Endothelial cell of hepatic sinusoid (primary cell): ENCODE data around the gene CGB2.
"Not testable (repeated sequence)": the region's sequence is repeated elsewhere in the genome, so short reads cannot be mapped to it uniquely, and the experiment has no call there.

Experiments
- in situ Hi-C: cut with HindIII; loops from 2 replicates; pipeline ENCODE4 v1.10.0; 2017; ENCODE audit warnings: low sequenced_read_pairs

Gene CGB2

DNA sequence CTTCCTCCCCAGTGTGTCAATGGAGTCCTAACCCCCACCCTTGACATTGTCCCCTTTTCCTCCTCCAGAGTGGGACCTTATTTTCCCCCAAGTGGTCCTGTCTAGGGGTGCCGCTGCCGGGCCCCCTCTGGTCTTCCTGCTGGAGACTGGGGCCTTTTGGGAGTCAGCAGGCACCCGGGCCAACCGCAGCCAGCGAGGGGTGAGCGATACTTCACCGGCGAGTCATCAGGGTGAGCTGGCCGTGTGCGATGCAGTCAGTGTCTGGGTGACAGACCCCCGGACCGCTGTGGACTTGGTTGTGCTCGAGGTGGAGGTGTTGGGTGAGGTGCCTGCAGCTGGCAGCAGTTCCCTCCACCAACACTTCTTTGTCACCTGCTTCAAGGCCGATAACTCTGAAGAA, 1.9 kb upstream of the CGB2 start:
- in situ Hi-C loops = not testable (repeated sequence)

DNA sequence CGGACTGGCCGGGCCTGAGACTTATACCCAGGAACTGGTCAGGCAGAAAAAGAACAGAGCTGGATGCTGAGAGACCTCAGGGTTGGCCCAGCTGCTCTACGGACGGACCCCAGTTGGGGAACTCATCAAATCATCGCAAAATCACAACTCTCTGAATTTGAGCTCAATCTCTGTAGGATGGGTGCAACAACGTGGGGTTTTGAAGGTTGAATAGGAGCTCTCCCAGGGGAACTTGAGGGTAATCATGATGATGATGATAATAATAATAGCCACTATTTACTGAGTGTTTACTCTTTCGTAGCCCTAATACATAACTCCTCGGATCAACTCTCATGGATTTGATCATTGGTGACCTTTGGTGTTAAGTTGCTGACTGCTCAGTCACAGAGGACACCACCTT, 1.4 kb upstream of the CGB2 start:
- in situ Hi-C loops = not testable (repeated sequence)

DNA sequence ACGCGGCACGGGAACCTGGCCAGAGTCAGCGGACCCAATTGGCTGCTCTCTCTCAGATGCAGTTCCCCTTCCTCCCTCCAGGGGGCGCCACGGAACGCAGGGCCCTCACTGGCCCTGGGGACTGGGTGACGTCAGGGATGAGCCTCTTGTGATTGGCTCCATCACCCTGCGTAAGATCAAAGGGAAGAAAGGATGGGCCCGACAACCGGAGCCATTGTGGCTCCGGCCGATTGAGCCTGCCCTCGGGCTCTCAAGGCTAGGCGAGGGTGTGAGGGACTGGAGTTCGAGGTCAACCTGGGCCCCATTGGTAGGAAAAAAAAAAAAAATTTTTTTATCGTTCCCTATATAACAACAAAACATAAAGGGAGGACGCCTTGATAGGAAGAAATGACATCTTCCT, 5.1 kb downstream of the CGB2 start, which contains the start of gene CGB1:
Gene CGB1, minus strand, starts transcription at position 81 of the 400 bp plus-strand sequence. CDS start 184 bp downstream, outside the sequence.
- in situ Hi-C loops = not testable (repeated sequence)

DNA sequence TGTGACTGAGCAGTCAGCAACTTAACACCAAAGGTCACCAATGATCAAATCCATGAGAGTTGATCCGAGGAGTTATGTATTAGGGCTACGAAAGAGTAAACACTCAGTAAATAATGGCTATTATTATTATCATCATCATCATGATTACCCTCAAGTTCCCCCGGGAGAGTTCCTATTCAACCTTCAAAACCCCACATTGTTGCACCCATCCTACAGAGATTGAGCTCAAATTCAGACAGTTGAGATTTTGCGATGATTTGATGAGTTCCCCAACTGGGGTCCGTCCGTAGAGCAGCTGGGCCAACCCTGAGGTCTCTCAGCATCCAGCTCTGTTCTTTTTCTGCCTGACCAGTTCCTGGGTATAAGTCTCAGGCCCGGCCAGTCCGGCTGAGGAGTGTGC, 6.4 kb downstream of the CGB2 start:
- in situ Hi-C loops = not testable (repeated sequence)

DNA sequence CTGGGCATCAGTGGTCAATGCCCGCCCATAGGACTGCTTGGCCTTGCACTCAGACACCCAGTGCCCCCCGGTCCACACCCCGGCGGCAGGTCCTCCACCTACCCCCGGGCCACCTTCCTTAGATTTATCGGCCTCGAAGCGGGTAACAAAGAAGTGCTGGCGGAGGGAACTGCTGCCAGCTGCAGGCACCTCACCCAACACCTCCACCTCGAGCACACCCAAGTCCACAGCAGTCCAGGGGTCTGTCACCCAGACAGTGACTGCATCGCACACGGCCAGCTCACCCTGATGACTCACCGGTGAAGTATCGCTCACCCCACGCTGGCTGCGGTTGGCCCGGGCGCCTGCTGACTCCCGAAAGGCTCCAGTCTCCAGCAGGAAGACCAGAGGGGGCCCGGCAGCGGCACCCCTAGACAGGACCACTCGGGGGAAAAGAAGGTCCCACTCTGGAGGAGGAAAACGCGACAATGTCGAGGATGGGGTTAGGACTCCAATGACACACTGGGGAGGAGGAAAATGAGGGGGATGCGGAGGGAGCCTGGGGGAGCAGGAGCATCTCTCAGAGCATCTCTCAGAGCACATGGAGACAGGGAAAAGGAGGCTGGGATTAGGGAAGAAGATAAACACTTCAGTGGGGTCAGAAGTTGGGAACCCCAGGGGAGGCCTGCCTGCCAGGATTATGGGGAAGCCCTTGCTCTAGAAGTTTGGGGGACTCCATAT, 7.0 kb downstream of the CGB2 start:
- in situ Hi-C loops = not testable (repeated sequence)

DNA sequence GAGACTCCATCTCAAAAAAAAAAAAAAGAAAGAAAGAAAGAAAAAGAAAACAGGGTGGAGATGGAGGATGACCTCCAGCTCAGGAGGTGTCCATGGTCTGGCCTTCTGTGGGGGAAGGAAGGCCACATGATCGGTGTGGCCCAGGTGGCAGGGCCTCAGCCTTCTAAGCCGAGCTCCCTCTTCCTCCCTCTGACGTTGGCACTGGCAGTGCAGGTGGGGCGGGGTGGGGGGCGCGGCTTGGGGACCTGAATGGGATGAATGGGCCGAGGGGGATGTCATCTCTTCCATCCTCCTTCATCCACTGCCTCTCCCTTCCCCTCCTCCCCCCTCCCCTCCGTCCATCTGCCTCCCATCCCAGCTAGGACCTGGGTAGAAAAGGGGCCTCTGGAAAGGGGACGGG, 8.0 kb downstream of the CGB2 start:
- in situ Hi-C loops = not testable (repeated sequence)

DNA sequence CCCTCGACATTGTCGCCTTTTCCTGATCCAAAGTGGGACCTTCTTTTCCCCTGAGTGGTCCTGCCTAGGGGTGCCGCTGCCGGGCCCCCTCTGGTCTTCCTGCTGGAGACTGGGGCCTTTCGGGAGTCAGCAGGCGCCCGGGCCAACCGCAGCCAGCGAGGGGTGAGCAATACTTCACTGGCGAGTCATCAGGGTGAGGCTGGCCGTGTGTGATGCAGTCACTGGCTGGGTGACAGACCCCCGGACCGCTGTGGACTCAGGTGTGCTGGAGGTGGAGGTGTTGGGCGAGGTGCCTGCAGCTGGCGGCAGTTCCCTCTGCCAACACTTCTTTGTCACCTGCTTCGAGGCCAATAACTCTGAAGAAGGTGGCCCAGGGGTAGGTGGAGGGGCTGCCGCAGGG, 10.5 kb downstream of the CGB2 start:
- in situ Hi-C loops = no loop called here

DNA sequence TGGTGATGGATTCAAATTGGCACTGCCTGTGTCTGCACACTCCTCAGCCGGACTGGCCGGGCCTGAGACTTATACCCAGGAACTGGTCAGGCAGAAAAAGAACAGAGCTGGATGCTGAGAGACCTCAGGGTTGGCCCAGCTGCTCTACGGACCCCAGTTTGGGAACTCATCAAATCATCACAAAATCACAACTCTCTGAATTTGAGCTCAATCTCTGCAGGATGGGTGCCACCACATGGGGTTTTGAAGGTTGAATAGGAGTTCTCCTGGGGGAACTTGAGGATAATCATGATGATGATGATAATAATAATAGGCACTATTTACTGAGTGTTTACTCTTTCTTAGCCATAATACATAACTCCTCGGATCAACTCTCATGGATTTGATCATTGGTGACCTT, 11.0 kb downstream of the CGB2 start:
- in situ Hi-C loops = not testable (repeated sequence)

DNA sequence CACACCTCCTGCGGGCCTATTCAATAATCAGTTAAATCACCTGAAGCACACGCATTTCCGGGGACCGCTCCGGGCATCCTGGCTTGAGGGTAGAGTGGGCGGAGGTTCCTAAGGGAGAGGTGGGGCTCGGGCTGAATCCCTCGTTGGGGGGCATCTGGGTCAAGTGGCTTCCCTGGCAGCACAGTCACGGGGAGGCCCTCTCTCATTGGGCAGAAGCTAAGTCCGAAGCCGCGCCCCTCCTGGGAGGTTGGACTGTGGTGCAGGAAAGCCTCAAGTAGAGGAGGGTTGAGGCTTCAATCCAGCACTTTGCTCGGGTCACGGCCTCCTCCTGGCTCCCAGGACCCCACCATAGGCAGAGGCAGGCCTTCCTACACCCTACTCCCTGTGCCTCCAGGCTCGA, 11.9 kb downstream of the CGB2 start, which contains the start of gene CGB5:
Gene CGB5, plus strand, starts transcription at position 301 of the 400 bp plus-strand sequence. CDS start 362 bp downstream, outside the sequence.
- in situ Hi-C loops = not testable (repeated sequence)

DNA sequence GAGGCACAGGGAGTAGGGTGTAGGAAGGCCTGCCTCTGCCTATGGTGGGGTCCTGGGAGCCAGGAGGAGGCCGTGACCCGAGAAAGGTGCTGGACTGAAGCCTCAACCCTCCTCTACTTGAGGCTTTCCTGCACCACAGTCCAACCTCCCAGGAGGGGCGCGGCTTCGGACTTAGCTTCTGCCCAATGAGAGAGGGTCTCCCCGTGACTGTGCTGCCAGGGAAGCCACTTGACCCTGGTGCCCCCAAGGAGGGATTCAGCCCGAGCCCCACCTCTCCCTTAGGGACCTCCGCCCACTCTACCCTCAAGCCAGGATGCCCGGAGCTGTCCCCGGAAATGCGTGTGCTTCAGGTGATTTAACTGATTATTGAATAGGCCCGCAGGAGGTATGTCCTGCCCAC, 17.3 kb downstream of the CGB2 start, which contains the start of gene CGB8:
Gene CGB8, minus strand, starts transcription at position 101 of the 400 bp plus-strand sequence. CDS start 372 bp downstream, outside the sequence.
- in situ Hi-C loops = not testable (repeated sequence)

DNA sequence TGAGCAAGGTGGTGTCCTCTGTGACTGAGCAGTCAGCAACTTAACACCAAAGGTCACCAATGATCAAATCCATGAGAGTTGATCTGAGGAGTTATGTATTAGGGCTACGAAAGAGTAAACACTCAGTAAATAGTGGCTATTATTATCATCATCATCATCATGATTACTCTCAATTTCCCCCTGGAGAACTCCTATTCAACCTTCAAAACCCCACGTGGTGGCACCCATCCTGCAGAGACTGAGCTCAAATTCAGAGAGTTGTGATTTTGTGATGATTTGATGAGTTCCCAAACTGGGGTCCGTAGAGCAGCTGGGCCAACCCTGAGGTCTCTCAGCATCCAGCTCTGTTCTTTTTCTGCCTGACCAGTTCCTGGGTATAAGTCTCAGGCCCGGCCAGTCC, 18.1 kb downstream of the CGB2 start:
- in situ Hi-C loops = not testable (repeated sequence)

DNA sequence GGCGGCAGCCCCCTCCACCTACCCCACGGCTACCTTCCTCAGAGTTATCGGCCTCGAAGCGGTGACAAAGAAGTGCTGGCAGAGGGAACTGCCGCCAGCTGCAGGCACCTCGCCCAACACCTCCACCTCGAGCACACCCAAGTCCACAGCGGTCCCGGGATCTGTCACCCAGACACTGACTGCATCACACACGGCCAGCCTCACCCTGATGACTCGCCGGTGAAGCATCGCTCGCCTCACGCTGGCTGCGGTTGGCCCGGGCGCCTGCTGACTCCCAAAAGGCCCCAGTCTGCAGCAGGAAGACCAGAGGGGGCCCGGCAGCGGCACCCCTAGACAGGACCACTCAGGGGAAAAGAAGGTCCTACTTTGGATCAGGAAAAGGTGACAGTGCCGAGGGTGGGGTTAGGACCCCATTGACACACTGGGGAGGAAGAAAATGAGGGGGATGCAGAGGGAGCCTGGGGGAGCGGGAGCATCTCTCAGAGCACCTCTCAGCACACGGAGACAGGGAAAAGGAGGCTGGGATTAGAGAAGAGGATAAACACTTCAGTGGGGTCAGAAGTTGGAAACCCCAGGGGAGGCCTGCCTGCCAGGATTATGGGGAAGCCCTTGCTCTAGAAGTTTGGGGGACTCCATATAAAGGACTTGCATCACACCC, 18.8 kb downstream of the CGB2 start:
- in situ Hi-C loops = not testable (repeated sequence)

DNA sequence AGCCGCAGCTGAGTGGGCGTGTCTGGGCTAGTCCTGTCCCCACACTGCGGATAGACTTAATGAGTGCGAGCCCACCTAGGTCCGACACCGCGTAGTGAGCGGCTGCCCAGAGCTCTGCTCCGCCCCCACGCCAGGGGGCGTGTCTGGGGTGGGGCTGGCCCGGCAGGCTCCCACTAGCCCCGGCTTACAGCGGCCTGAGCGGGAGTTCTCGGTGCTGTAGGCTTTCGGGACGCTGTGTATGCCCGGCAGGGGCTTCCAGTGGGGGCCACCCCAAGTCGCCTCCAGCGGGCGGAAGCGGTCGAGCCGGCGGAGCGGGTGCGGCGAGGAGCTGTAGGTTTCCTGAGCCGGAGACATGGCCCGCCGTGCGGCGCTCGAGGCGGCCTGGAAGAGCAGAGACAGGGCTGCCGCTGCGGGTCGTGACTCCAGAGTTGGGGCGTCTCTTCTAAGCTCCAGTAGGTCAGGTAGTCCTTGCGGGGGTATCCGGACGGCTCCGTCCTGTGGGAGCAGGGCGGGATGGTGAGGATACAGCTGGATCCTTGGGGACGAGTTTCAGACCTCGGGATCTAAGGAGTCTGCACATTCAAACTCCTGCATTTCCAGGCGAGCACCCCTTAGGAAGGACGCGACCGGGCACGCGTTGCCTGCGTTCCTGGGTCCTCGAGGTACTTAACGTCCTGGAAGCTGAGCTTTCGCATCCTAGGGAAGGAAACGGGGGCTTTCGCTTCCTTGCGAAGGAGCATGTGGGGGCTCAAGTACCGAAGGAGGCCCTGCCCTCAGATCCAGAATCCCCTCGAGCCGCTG, 24.6 kb downstream of the CGB2 start:
- in situ Hi-C loops = no loop called here

DNA sequence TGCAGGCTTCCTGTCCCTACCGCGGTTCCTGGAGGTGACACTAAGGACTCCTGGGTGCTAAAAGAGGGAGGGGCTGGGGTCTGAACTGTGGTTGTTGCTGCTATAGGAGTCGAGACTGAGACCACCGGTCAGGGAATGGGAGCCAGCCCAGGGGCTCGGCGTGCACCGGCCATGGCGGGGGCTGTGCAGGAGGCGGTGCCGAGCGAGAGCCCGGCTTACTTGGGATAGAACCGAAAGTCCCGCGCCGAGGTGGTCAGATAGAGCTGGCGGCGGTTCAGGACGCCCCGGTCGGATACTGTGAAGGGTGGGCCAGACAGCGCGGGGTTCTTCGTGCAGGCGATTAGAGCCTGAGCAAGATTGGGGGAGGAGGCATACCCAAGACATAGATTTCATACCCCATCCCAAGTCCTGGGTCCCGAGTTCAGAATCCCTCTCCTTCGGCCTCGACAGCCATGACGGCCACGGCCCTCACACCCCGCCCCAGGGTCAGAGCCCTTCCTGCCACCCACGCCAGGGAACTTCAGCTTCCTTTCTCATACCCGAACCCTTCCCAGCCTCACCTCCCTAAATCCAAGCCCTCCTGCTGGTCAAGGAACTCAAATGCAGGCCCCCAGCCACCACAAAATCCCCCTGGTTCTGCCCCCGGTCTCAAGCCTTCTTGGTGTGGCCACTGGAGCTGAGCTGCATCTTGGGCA, 25.4 kb downstream of the CGB2 start:
- in situ Hi-C loops = not testable (repeated sequence)

DNA sequence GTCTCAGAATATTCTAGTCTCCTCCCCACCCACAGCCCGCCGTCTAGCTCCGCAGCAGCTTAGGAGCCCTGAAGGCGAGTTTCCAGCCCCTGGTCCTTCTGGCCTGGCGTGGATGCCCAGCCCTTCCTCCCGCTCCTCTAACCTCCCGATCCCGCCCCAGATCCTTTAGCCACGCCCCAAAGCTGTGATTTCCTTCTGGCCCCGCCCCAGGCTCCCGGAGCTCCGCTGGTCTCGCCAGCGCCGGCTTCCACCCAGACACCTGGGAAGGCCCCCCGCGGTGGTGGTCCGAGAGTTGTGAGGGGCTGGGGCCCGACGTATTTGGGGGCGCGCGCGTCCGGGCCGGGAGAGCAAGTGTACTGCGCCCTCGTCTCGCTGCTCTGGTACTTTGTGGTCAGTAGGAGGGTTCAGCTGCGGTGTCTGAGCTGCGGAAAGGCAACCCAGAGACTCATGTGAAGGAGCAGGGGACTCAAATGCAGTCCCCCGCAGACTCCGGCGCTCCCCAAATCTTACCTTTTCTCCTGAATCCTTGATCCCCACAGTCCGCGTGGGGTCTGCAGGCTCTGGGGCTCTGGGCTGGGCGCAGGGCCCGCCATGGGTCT, 26.0 kb downstream of the CGB2 start, which contains the start of gene CGB7:
Gene CGB7, minus strand, starts transcription at position 114 of the 599 bp plus-strand sequence. CDS start 2,374 bp downstream, outside the sequence.
- in situ Hi-C loops = no loop called here

DNA sequence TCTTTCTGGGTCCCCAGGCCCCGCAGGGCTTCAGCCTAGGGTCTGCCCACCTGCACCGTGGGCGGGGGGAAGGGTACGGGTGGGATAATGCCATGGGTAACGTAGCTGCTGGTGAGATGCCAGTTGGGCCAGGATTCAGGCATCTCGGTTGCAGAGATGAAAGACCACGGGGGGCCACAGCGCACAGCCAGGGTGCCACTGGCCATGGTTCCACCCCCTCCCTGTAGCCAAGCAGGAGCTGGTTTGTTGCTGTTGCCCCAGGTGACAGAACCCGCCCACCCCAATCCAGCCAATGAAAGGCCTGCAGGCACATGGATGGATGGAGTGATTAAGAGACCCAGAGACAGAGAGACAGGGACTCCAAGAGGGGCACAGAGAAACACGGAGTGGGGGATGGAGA, 26.9 kb downstream of the CGB2 start:
- in situ Hi-C loops = no loop called here

DNA sequence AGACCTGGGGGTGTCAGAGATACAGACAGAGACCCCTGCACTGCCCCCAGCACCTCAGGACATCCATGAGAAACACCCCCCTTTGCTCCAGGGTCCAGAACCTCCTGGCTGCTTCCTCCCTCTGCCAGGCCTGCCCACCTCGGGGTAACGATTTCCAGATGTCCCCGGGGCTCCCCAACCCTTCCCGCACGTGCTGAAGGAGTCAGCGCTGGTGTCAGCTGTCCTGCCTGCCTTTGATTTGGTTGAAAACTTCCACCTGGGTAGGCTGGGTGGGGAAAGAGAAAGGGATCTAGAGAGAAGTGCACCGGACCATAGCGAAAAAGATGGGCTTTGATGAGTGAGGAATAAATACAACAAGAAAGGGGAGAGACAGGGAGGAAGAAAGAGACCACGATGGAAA, 27.4 kb downstream of the CGB2 start:
- in situ Hi-C loops = no loop called here

DNA sequence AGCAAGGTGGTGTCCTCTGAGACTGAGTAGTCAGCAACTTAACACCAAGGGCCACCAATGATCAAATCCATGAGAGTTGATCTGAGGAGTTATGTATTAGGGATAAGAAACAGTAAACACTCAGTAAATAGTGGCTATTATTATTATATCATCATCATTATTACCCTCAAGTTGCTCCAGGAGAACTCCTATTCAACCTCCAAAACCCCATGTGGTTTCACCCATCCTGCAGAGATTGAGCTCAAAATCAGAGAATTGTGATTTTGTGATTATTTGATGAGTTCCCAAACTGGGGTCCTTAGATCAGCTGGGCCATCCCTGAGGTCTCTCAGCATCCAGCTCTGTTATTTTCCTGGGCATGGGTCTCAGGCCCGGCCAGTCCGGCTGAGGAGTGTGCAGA, 29.3 kb downstream of the CGB2 start:
- in situ Hi-C loops = no loop called here

DNA sequence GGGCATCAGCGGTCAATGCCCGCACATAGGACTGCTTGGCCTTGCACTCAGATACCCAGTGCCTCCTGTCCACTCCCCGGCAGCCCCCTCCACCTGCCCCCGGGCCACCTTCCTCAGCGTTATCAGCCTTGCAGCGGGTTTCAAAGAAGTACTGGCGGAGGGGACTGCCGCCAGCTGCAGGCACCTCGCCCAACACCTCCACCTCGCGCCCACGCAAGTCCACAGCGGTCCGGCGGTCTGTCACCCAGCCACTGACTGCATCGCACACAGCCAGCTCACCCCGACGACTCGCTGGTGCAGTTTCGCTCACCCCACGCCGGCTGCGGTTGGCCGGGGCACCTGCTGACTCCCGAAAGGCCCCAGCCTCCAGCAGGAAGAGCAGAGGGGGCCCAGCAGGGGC, 29.8 kb downstream of the CGB2 start:
- in situ Hi-C loops = no loop called here

DNA sequence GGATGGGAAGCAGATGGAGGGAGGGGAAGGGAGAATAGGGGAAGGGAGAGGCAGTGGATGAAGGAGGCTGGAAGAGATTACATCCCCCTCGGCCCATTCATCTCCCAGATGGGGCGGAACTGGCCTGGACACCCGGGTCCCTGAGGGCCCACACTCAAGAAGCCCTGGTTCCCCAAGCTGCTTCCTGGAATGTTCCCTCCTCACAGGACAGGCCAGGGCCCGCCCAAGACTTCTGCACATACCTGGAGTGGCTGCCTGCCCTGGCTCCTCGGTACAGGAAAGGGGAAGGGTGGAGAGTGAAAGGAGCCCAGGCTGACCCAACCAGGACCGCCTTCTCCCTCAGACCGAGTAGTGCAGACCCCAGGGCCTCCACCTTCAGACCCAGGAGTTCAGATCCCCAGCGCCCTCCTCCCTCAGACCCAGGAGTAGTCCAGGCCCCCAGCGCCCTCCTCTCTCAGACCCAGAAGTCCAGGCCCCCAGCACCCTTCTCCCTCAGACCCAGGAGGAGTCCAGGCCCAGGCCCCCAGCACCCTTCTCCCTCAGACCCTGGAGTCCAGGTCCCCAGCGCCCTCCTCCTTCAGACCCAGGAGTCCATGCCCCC, 32.4 kb downstream of the CGB2 start:
- in situ Hi-C loops = no loop called here
